GM06990 (cell line): Measurements from ENCODE around the gene PCGF1.
A peak's percentile ranks its signal among the peaks of the same experiment; 100 is the strongest.

Experiments used
- DNase-seq: peaks from one replicate; pipeline ENCODE4 v3.0.0-alpha.2; 2011; ENCODE audit not compliant: insufficient read length; ENCODE audit errors: extremely low read depth
- H3K27me3 ChIP-seq: replicated peaks from 2 replicates; pipeline ENCODE4 v1.6.0; 2011; ENCODE audit warnings: low read length; ENCODE audit not compliant: control insufficient read depth, insufficient read depth
- H3K36me3 ChIP-seq: 2 replicates; pipeline ENCODE4 v1.5.1; 2011; ENCODE audit warnings: low read length; ENCODE audit not compliant: control insufficient read depth, insufficient read depth
- H3K4me3 ChIP-seq: replicated peaks from 2 replicates; pipeline ENCODE4 v1.5.1; 2011; ENCODE audit warnings: low read depth, mild to moderate bottlenecking, control low read depth, low read length
- CTCF ChIP-seq: IDR thresholded peaks from 2 replicates; pipeline ENCODE4 v1.5.1; 2011; ENCODE audit warnings: low read length, control low read depth, mild to moderate bottlenecking, inconsistent platforms; ENCODE audit not compliant: insufficient read depth, poor library complexity, severe bottlenecking

The PCGF1 gene

GRCh38 chr2:74515271-74515980 is 7.9 kb upstream of the PCGF1 start:
- peak; percentile 37 for DNase-seq
- Histone ChIP-seq H3K36me3 (no peaks in the 10 kb centered on the region), H3K27me3 (peaks cover 2% of the 10 kb centered on the region; the same call in 1 of the 2 replicates), H3K4me3 (no peak overlapping the region)
- no peak for TF ChIP-seq CTCF

DNA sequence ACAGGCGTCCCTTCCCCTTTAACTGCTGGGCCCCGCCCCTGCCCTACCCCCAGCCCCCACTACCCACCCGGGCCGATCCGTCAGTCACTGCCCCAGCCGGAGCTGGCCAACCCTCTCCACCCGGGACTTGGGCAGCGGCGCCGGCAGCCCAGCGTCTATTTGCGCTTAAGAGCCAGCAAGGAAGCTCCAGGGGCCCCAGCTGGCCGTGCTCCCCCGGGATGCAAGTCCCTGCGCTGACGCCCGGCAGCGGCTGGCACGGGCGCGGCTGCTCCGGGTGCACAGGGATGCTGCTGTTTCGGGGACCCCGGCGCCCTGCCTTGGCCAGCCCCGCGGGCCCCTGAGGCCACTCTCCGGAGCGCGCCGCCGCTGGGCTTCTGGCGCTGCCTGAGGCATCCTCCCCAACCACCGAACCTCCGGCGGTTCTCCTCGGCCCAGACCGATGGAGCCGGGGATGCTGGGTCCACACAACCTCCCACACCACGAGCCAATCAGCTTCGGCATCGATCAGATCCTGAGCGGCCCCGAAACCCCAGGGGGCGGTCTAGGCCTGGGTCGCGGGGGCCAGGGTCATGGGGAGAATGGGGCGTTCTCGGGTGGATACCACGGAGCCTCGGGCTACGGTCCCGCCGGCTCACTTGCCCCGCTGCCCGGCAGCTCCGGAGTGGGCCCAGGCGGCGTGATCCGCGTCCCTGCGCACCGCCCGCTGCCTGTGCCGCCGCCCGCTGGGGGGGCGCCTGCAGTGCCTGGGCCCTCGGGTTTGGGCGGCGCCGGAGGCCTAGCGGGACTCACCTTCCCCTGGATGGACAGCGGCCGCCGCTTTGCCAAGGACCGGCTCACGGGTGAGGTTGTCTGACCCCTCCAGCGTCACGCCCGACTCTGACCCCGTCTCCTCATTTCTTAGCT is 7.1 kb upstream of the PCGF1 start, which contains the start of gene TLX2:
TSS of gene TLX2 (plus strand) at position 83 of the 903 bp plus-strand sequence. CDS start at position 440, 357 bp downstream.
- peak within 1 kb of the TSS; percentile 46 for H3K4me3 ChIP-seq
- DNase-seq: no peak
- H3K27me3 ChIP-seq: peaks cover 2% of the 10 kb centered on the region; the same call in 1 of the 2 replicates
- H3K36me3 ChIP-seq: no peaks in the 10 kb centered on the region
- TF ChIP-seq CTCF: peak; percentile 12

DNA sequence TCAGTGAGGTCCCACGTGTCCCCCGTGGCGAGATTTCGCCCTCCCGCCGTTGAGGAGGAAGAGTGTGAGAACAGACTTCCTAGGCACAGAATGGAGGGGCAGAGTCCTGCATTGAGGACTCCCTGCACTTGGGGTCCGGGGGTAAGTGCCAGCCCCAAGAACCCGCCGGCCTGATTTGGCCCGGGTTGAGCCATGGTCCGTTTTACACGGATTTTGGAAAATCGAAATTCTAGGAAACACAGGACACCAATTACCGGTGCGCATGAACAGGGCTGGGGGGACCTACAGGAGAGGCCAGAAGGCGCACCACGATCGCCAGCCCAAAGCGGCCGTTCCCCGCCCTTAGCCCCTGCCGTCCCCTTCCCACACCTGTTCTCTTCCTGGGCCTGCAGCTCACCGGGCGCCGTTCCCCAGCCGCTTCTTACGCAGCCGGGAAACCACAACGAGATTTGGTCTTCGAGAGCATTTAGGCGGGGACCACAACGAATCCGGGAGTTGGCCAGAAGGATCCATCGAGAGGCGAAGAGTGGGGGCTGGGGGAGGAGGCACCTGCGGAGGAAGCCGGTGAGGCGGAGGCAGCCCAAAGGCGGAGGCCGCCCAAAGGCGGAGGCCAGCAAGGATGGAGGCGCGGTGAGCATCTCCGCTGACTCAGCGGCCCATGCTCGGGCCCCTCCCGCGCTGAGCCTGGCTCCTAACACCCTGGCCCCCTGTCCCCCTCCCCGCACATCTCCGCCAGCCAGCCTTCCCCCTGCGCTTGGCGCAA is 6.3 kb upstream of the PCGF1 start:
- H3K36me3 ChIP-seq: no peaks in the 10 kb centered on the region
- H3K27me3 ChIP-seq: peaks cover 2% of the 10 kb centered on the region; the same call in 1 of the 2 replicates
- H3K4me3 ChIP-seq: peak overlapping the region; percentile 46
- TF ChIP-seq CTCF: no peak
- peak; percentile 33 for DNase-seq

GRCh38 chr2:74512744-74513604 is 5.5 kb upstream of the PCGF1 start:
- Histone ChIP-seq H3K4me3 (no peak overlapping the region), H3K27me3 (peaks cover 2% of the 10 kb centered on the region; the same call in 1 of the 2 replicates), H3K36me3 (no peaks in the 10 kb centered on the region)
- TF ChIP-seq CTCF: no peak
- no peak for DNase-seq
